MM.1S (cell line): ENCODE data around the gene WASF2.

ENCODE experiments used
- DNase-seq: peaks from one replicate; pipeline ENCODE4 v3.0.0-alpha.2; 2015
- H2AFZ ChIP-seq: fragments of 300-600 bp; sonication (generic); 2 replicates; pipeline ENCODE4 v1.6.0; 2016; ENCODE audit warnings: antibody characterized with exemption, low read length
- H3F3A ChIP-seq: fragments of 300-600 bp; sonication (generic); 2 replicates; pipeline ENCODE4 v1.6.1; 2016; ENCODE audit warnings: mild to moderate bottlenecking, antibody characterized with exemption, low read length, moderate library complexity, mixed read lengths; ENCODE audit not compliant: insufficient read depth
- H3K27ac ChIP-seq: fragments of 300-600 bp; sonication (generic); 2 replicates; pipeline ENCODE4 v1.5.1; 2016; ENCODE audit warnings: mild to moderate bottlenecking, low read length
- H3K27me3 ChIP-seq: fragments of 300-600 bp; sonication (generic); replicated peaks from 2 replicates; pipeline ENCODE4 v1.6.0; 2016; ENCODE audit warnings: low read length; ENCODE audit not compliant: insufficient read depth
- H3K36me3 ChIP-seq: fragments of 300-600 bp; sonication (generic); replicated peaks from 2 replicates; pipeline ENCODE4 v1.6.1; 2016; ENCODE audit warnings: mild to moderate bottlenecking, low read length, mixed read lengths; ENCODE audit not compliant: insufficient read depth
- H3K4me1 ChIP-seq: fragments of 300-600 bp; sonication (generic); 2 replicates; pipeline ENCODE4 v1.6.1; 2016; ENCODE audit warnings: low read length, mixed read lengths
- H3K4me2 ChIP-seq: fragments of 300-600 bp; sonication (generic); 2 replicates; pipeline ENCODE4 v1.6.0; 2016; ENCODE audit warnings: low read depth, low read length
- H3K4me3 ChIP-seq: fragments of 300-600 bp; sonication (generic); 2 replicates; pipeline ENCODE4 v1.5.1; 2016; ENCODE audit warnings: low read length, mixed read lengths
- H3K79me2 ChIP-seq: fragments of 300-600 bp; sonication (generic); 2 replicates; pipeline ENCODE4 v1.6.1; 2016; ENCODE audit warnings: mixed run types, low read length, mixed read lengths
- H3K9ac ChIP-seq: fragments of 300-600 bp; sonication (generic); 2 replicates; pipeline ENCODE4 v1.6.1; 2016; ENCODE audit warnings: low read length, mixed read lengths
- H3K9me2 ChIP-seq: fragments of 300-600 bp; sonication (generic); replicated peaks from 2 replicates; pipeline ENCODE4 v1.6.1; 2016; ENCODE audit warnings: mild to moderate bottlenecking, low read length, mixed read lengths; ENCODE audit not compliant: insufficient read depth
- H3K9me3 ChIP-seq: fragments of 300-600 bp; sonication (generic); replicated peaks from 2 replicates; pipeline ENCODE4 v1.6.1; 2016; ENCODE audit warnings: mild to moderate bottlenecking, low read length, mixed read lengths; ENCODE audit not compliant: insufficient read depth
- H4K20me1 ChIP-seq: fragments of 300-600 bp; sonication (generic); 2 replicates; pipeline ENCODE4 v1.6.1; 2016; ENCODE audit warnings: mild to moderate bottlenecking, low read length, moderate library complexity, mixed read lengths; ENCODE audit not compliant: insufficient read depth
- CTCF ChIP-seq: fragments of 300-600 bp; sonication (generic); IDR thresholded peaks from 2 replicates; pipeline ENCODE4 v1.5.1; 2016; ENCODE audit warnings: antibody characterized with exemption, low read length, mixed read lengths
- EZH2 ChIP-seq: fragments of 300-600 bp; sonication (generic); optimal IDR thresholded peaks from 2 replicates; pipeline ENCODE3; 2017; ENCODE audit warnings: low read depth, mild to moderate bottlenecking, antibody characterized with exemption, low read length, mixed read lengths
- EZH2phosphoT487 ChIP-seq: fragments of 300-600 bp; sonication (generic); IDR thresholded peaks from 2 replicates; pipeline ENCODE4 v1.6.1; 2018; ENCODE audit warnings: antibody characterized with exemption, low read length

WASF2 gene

GRCh38 chr1:27357281-27358037 lies 132.5 kb downstream of the WASF2 start:
- H3K4me3 ChIP-seq, result peak overlapping the region; percentile 58
- no peak for TF ChIP-seq EZH2
- TF ChIP-seq CTCF, result peak; percentile 94
- no peaks in the 10 kb centered on the region for H3K9me3 ChIP-seq
- DNase-seq, result peak; percentile 64
- H3K27ac ChIP-seq, result no peak overlapping the region
- no peaks in the 10 kb centered on the region for H3K36me3 ChIP-seq
- H3K4me2 ChIP-seq, result peak overlapping the region; percentile 93
- H3K9ac ChIP-seq, result 0 out of 2 replicates have a peak overlapping the region, but pooled peaks have one; percentile 22
- H3K27me3 ChIP-seq, result peaks cover 17% of the 10 kb centered on the region
- no peaks in the 10 kb centered on the region for H3K79me2 ChIP-seq
- no peaks in the 10 kb centered on the region for H3F3A ChIP-seq
- peak overlapping the region; percentile 95 for H2AFZ ChIP-seq
- H3K9me2 ChIP-seq, result no peaks in the 10 kb centered on the region
- no peaks in the 10 kb centered on the region for H4K20me1 ChIP-seq
- H3K4me1 ChIP-seq, result no peaks in the 10 kb centered on the region

GRCh38 chr1:27356619-27357280 lies 133.2 kb downstream of the WASF2 start:
- Histone ChIP-seq H3K9ac (no peak overlapping the region), H3K27ac (no peak overlapping the region), H3K36me3 (no peaks in the 10 kb centered on the region), H3F3A (no peaks in the 10 kb centered on the region), H2AFZ (peak overlapping the region; percentile 95; the same call in 1 of the 2 replicates), H3K9me3 (no peaks in the 10 kb centered on the region), H3K9me2 (no peaks in the 10 kb centered on the region), H3K4me1 (no peaks in the 10 kb centered on the region), H3K79me2 (no peaks in the 10 kb centered on the region), H4K20me1 (no peaks in the 10 kb centered on the region), H3K27me3 (peaks cover 17% of the 10 kb centered on the region), H3K4me3 (no peak overlapping the region), H3K4me2 (peak overlapping the region; percentile 93)
- TF ChIP-seq EZH2phosphoT487, result no peak
- no peak for TF ChIP-seq EZH2
- no peak for TF ChIP-seq CTCF
- DNase-seq, result no peak

- TF ChIP-seq EZH2, result no peak
- TF ChIP-seq EZH2phosphoT487, result no peak
- no peak for TF ChIP-seq CTCF
- no peaks in the 10 kb centered on the region for H3K79me2 ChIP-seq
- no peaks in the 10 kb centered on the region for H3K9me3 ChIP-seq
- H4K20me1 ChIP-seq, result no peaks in the 10 kb centered on the region
- DNase-seq, result no peak
- H2AFZ ChIP-seq, result no peak overlapping the region
- H3K4me3 ChIP-seq, result no peak overlapping the region
- H3K4me1 ChIP-seq, result no peaks in the 10 kb centered on the region
- no peak overlapping the region for H3K4me2 ChIP-seq
- no peaks in the 10 kb centered on the region for H3F3A ChIP-seq
- no peak overlapping the region for H3K27ac ChIP-seq
- no peak overlapping the region for H3K9ac ChIP-seq
- no peaks in the 10 kb centered on the region for H3K36me3 ChIP-seq
- no peaks in the 10 kb centered on the region for H3K9me2 ChIP-seq
- peaks cover 17% of the 10 kb centered on the region for H3K27me3 ChIP-seq
These were observed 133.7 kb downstream of the WASF2 start for GRCh38 chr1:27356277-27356618.
